Heart left ventricle (tissue), 16 donors: Measurements from ENCODE around the gene SNRNP48. TPM values are rescaled to one million over a fixed set of nuclear protein-coding genes. Genes with fewer than 3 reads are reported as not detected.

Experiments used
- ATAC-seq, 4 donors: fragments of 200-7000 bp; cut with Tn5 transposase; one replicate each; pipeline ENCODE4 v1.9.1; 2020 to 2022; ENCODE audit warnings: moderate library complexity in 4 of 4, mild to moderate bottlenecking in 3 of 4, moderate number of reproducible peaks in 1 of 4
- DNase-seq, 5 donors: peaks; one replicate each; pipeline ENCODE4 v3.0.0-alpha.2; 2020
- H3K27ac ChIP-seq, 12 donors: fragments of 200-600 bp; sonication (generic) in 4 of 12; one replicate each; pipeline versions ENCODE4 v1.5.0 to v1.8.0; 2016 to 2022; ENCODE audit warnings: mild to moderate bottlenecking in 2 of 12
- H3K27me3 ChIP-seq, 9 donors: fragments of 200-600 bp; sonication (generic) in 2 of 9; one replicate each; pipeline versions ENCODE4 v1.5.1 to v1.8.0; 2016 to 2022; ENCODE audit warnings: mild to moderate bottlenecking in 3 of 9
- H3K36me3 ChIP-seq, 9 donors: fragments of 200-600 bp; sonication (generic) in 2 of 9; one replicate each; pipeline versions ENCODE4 v1.5.0 to v1.8.0; 2018 to 2022; ENCODE audit warnings: mild to moderate bottlenecking in 2 of 9
- H3K4me1 ChIP-seq, 12 donors: fragments of 200-600 bp; sonication (generic) in 4 of 12; one replicate each; pipeline versions ENCODE4 v1.5.0 to v1.8.0; 2016 to 2022; ENCODE audit warnings: mild to moderate bottlenecking in 3 of 12
- H3K4me3 ChIP-seq, 12 donors: fragments of 200-600 bp; sonication (generic) in 4 of 12; one replicate each; pipeline versions ENCODE4 v1.5.0 to v1.8.0; 2017 to 2022; ENCODE audit warnings: mild to moderate bottlenecking in 9 of 12, moderate library complexity in 4 of 12
- H3K9me3 ChIP-seq, 12 donors: fragments of 200-600 bp; sonication (generic) in 4 of 12; one replicate each; pipeline versions ENCODE4 v1.5.0 to v1.8.0; 2016 to 2022; ENCODE audit warnings: mild to moderate bottlenecking in 1 of 12
- POLR2A ChIP-seq, 2 donors: fragments of 450-650 bp; IDR thresholded peaks; one replicate each; pipeline ENCODE4 v1.6.1; 2017; ENCODE audit warnings: antibody characterized with exemption in 2 of 2, mild to moderate bottlenecking in 2 of 2, moderate library complexity in 2 of 2
- WGBS, 4 donors: extraction: QIAGEN DNeasy Blood & Tissue Kit in 2 of 4; methylation state at CpG; one replicate each; pipeline versions ENCODE4 v1.1.5 to v1.1.7; 2013 to 2018; 5-methylcytosine and 5-hydroxymethylcytosine counted together
- intact Hi-C, 10 donors: fragments of 100-400 bp; cut with DNase I; formaldehyde crosslinking; loops; one replicate each; pipeline versions ENCODE4 v1.11.1 to v1.14.2; 2022
- polyA plus RNA-seq, 2 donors: library from polyadenylated mRNA; stranded (reverse); fragments of 200-250 nt; gene quantifications; one replicate each; pipeline ENCODE4 v1.2.3, GENCODE V29; 2013
- total RNA-seq, 9 donors: library from RNA; depleted of rRNA in 2 of 9; stranded (reverse); fragments of >200 nt in 2 of 9; fragmentation: NEBNext Ultra II Directional in 3 of 9; extraction: Animal tissue kit (Norgen Biotek cat#: 25700) in 3 of 9; gene quantifications; one replicate each; pipeline versions ENCODE4 v1.1.0 to v1.2.4, GENCODE V29; 2016 to 2023
- TF ChIP-seq, protein P1 (sequence below), 12 donors: fragments of 200-600 bp; sonication (generic) in 4 of 12; IDR thresholded peaks; one replicate each; pipeline versions ENCODE4 v1.5.0 to v1.8.0; 2018 to 2022; ENCODE audit warnings: antibody characterized with exemption in 12 of 12, mild to moderate bottlenecking in 5 of 12
- donor health status: ischemic (EF 13 %, LVEDD 7.1; RV severe dilation, severe dysfunction).
- donor health status: healthy with polysubstance abuse.
- donor health status: DM: no; HTN: yes; CAD: no.
- donor health status: DM: no; HTN: no; CAD: no.
- donor health status: ischemic (EF 25% LVEDD 6.9; RV normal size, moderate dysfunction).
- donor health status: ischemic (EF 25% LVEDD 5.7; RV mildly dilated, moderate dysfunction).
- donor health status: healthy.
- donor health status: DM: yes; HTN: yes; CAD: no.
- donor health status: ischemic (EF 35%, LVEDD 5.7; RV mildly dilated, moderate dysfunction).
- donor health status: nonischemic (EF 11% LVEDD 7.7; RV severe dilation, severe dysfunction).
- donor health status: DM: yes; HTN: yes; CAD: no.
- donor health status: PGD.
- donor health status: ischemic (EF 29% LVEDD 5.4; RV normal size, mild dysfunction).
- donor health status: nonischemic (EF 23%, LVEDD 6.1; RV moderate dilation, normal function).

The SNRNP48 gene
- total and polyA plus RNA-seq, 11 donors: 8.2 to 25.8 (median 13.3) TPM

GRCh38 chr6:7580537-7580926 is 9.5 kb upstream of the SNRNP48 start:
- Histone ChIP-seq H3K36me3 (peaks cover 0 to 98% (median 20%) of the 10 kb centered on the region in 9 donors), H3K27me3 (peaks cover 0 to 12% (median 0%) of the 10 kb centered on the region in 9 donors), H3K27ac (no peak overlapping the region), H3K4me3 (no peak overlapping the region), H3K9me3 (no peaks in the 10 kb centered on the region), H3K4me1 (no peaks in the 10 kb centered on the region)
- 78 to 88% (median 86%) methylated on average over 13 of the region's 13 CpGs for WGBS, 4 donors
- TF ChIP-seq POLR2A (IDR thresholded peaks at IDR 0.05): no peak
- TF ChIP-seq, protein P1, sequence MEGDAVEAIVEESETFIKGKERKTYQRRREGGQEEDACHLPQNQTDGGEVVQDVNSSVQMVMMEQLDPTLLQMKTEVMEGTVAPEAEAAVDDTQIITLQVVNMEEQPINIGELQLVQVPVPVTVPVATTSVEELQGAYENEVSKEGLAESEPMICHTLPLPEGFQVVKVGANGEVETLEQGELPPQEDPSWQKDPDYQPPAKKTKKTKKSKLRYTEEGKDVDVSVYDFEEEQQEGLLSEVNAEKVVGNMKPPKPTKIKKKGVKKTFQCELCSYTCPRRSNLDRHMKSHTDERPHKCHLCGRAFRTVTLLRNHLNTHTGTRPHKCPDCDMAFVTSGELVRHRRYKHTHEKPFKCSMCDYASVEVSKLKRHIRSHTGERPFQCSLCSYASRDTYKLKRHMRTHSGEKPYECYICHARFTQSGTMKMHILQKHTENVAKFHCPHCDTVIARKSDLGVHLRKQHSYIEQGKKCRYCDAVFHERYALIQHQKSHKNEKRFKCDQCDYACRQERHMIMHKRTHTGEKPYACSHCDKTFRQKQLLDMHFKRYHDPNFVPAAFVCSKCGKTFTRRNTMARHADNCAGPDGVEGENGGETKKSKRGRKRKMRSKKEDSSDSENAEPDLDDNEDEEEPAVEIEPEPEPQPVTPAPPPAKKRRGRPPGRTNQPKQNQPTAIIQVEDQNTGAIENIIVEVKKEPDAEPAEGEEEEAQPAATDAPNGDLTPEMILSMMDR (IDR thresholded peaks at IDR 0.05): no peak
- intact Hi-C loops: loop anchor here in 1 of 10 donors (10.0 kb wide), 1 partner anchor 166 kb away; no protein-coding TSS in a partner anchor
- ATAC-seq: no peak
- DNase-seq: no peak

DNA sequence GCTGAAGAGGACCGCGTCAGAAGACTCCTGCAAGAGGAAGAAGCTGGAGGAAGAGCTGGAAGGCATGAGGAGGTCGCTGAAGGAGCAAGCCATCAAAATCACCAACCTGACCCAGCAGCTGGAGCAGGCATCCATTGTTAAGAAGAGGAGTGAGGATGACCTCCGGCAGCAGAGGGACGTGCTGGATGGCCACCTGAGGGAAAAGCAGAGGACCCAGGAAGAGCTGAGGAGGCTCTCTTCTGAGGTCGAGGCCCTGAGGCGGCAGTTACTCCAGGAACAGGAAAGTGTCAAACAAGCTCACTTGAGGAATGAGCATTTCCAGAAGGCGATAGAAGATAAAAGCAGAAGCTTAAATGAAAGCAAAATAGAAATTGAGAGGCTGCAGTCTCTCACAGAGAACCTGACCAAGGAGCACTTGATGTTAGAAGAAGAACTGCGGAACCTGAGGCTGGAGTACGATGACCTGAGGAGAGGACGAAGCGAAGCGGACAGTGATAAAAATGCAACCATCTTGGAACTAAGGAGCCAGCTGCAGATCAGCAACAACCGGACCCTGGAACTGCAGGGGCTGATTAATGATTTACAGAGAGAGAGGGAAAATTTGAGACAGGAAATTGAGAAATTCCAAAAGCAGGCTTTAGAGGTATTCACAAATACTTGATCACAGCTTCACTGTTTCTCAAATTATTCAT is 8.9 kb upstream of the SNRNP48 start:
- no peak for ATAC-seq
- Histone ChIP-seq H3K27ac (no peak overlapping the region), H3K9me3 (no peaks in the 10 kb centered on the region), H3K4me3 (no peak overlapping the region), H3K4me1 (no peaks in the 10 kb centered on the region), H3K36me3 (peaks cover 0 to 98% (median 19%) of the 10 kb centered on the region in 9 donors), H3K27me3 (peaks cover 0 to 12% (median 0%) of the 10 kb centered on the region in 9 donors)
- no peak for DNase-seq
- 77 to 84% (median 82%) methylated on average over 14 of the region's 14 CpGs for WGBS, 4 donors
- TF ChIP-seq POLR2A (IDR thresholded peaks at IDR 0.05): no peak
- TF ChIP-seq, protein P1 (IDR thresholded peaks at IDR 0.05): no peak
- intact Hi-C loops: loop anchor here in 1 of 10 donors (10.0 kb wide), 1 partner anchor 166 kb away; no protein-coding TSS in a partner anchor

GRCh38 chr6:7585287-7585930 is 4.6 kb upstream of the SNRNP48 start:
- H3K27ac ChIP-seq: no peak overlapping the region
- H3K4me1 ChIP-seq: peaks cover 0 to 12% (median 5%) of the 10 kb centered on the region in 12 donors
- intact Hi-C loops: loop anchor here in 1 of 10 donors (5.0 to 10.0 kb wide), 2 partner anchors 171 to 193 kb away; no protein-coding TSS in a partner anchor
- no peak overlapping the region for H3K4me3 ChIP-seq
- H3K27me3 ChIP-seq: no peaks in the 10 kb centered on the region
- TF ChIP-seq, protein P1 (IDR thresholded peaks at IDR 0.05): no peak
- no peak for TF ChIP-seq POLR2A (IDR thresholded peaks at IDR 0.05)
- ATAC-seq: no peak
- no peaks in the 10 kb centered on the region for H3K9me3 ChIP-seq
- peaks cover 0 to 61% (median 3%) of the 10 kb centered on the region in 9 donors for H3K36me3 ChIP-seq
- DNase-seq: no peak
- WGBS, 4 donors: 95 to 98% (median 96%) methylated on average over 28 of the region's 28 CpGs

DNA sequence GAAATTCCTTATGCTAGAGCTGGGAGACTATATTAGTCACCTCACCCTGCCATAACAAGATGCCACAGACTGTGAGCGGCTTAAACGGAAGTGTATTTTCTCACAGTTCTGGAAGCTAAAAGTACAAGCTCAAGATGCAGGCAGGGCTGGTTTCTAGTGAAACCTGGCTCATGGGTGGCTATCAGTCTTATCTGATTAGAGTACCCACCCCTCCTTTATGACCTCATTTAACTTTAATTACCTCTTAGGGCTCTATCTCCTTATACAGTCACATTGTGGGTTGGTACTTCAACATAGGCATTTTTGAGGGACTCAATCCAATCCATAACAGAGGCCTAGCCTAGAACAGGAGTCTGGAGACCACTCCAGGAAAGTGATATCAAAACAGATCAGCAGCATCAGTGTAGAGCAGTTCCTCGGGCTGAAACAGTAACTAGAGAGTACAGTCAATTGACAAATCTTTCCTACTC is 2.3 kb upstream of the SNRNP48 start:
- ATAC-seq (no peak), DNase-seq (no peak)
- intact Hi-C loops: loop anchor here in 1 of 10 donors (5.0 to 10.0 kb wide), 2 partner anchors 173 to 195 kb away; no protein-coding TSS in a partner anchor
- no peak overlapping the region for H3K4me3 ChIP-seq
- no peak overlapping the region for H3K27ac ChIP-seq
- TF ChIP-seq, protein P1 (IDR thresholded peaks at IDR 0.05): no peak
- no peak for TF ChIP-seq POLR2A (IDR thresholded peaks at IDR 0.05)
- H3K27me3 ChIP-seq: no peaks in the 10 kb centered on the region
- H3K36me3 ChIP-seq: peaks cover 0 to 39% (median 0%) of the 10 kb centered on the region in 9 donors
- WGBS, 4 donors: 67 to 74% (median 71%) methylated on average over 3 of the region's 3 CpGs
- H3K9me3 ChIP-seq: no peaks in the 10 kb centered on the region
- peaks cover 3 to 30% (median 21%) of the 10 kb centered on the region in 12 donors for H3K4me1 ChIP-seq
